ENCODE data around the gene PMAIP1.
"Not testable (repeated sequence)": the region's sequence is repeated elsewhere in the genome, so short reads cannot be mapped to it uniquely, and the experiment has no call there.

Gene PMAIP1

GRCh38 chr18:59885579-59886163 is 14.1 kb upstream of the PMAIP1 start:
- peak; percentile 41 to 75 (median 63) for DNase-seq

GRCh38 chr18:59886399-59886798 is 13.4 kb upstream of the PMAIP1 start:
- not testable (repeated sequence) for DNase-seq

- no peak for DNase-seq
Measured at GRCh38 chr18:59892123-59892522, 7.7 kb upstream of the PMAIP1 start.

GRCh38 chr18:59893971-59894370 is 5.8 kb upstream of the PMAIP1 start:
- no peak for DNase-seq

- DNase-seq = no peak
Measured at GRCh38 chr18:59897321-59897954, 2.4 kb upstream of the PMAIP1 start.

- DNase-seq = no peak
Measured at GRCh38 chr18:59898093-59898492, 1.7 kb upstream of the PMAIP1 start.

- no peak for DNase-seq
Measured at GRCh38 chr18:59898609-59899297, 1.0 kb upstream of the PMAIP1 start.

- peak; percentile 66 to 86 (median 81) for DNase-seq
Measured at GRCh38 chr18:59900222-59901128, 679 bp downstream of the PMAIP1 start.

GRCh38 chr18:59902131-59902992 is 2.6 kb downstream of the PMAIP1 start:
- DNase-seq = peak in 2 of 4 experiments; percentile 45 to 50

- DNase-seq = no peak
Measured at GRCh38 chr18:59902993-59903610, 3.3 kb downstream of the PMAIP1 start.

- peak in 1 of 4 experiments; percentile 31 for DNase-seq
Measured at GRCh38 chr18:59904011-59904601, 4.3 kb downstream of the PMAIP1 start.

GRCh38 chr18:59905686-59906091 is 5.9 kb downstream of the PMAIP1 start:
- DNase-seq = no peak

- no peak for DNase-seq
Measured at GRCh38 chr18:59906203-59906602, 6.4 kb downstream of the PMAIP1 start.

GRCh38 chr18:59907172-59907571 is 7.4 kb downstream of the PMAIP1 start:
- peak in 3 of 4 experiments; percentile 34 to 56 (median 51) for DNase-seq

- DNase-seq = no peak
Measured at GRCh38 chr18:59907660-59908059, 7.9 kb downstream of the PMAIP1 start.

- DNase-seq = no peak
Measured at GRCh38 chr18:59908799-59909198, 9.0 kb downstream of the PMAIP1 start.

- DNase-seq = peak in 1 of 4 experiments; percentile 19
Measured at GRCh38 chr18:59909289-59910036, 9.7 kb downstream of the PMAIP1 start.

GRCh38 chr18:59910967-59911366 is 11.2 kb downstream of the PMAIP1 start:
- no peak for DNase-seq

GRCh38 chr18:59911600-59911999 is 11.8 kb downstream of the PMAIP1 start:
- DNase-seq = peak; percentile 69 to 95 (median 82)

- DNase-seq = no peak
Measured at GRCh38 chr18:59912007-59912550, 12.3 kb downstream of the PMAIP1 start.

Data from suppressor macrophage (primary cell).